H1 (cell line): ENCODE results near the gene MRPL36.

Experiments used
- BACH1 ChIP-seq: IDR thresholded peaks from 2 replicates; pipeline ENCODE4 v1.6.1; 2012; ENCODE audit warnings: low read length, improper control_type of control experiment
- CEBPB ChIP-seq: IDR thresholded peaks from 2 replicates; pipeline ENCODE4 v1.6.1; 2012; ENCODE audit warnings: low read depth, low read length
- CHD2 ChIP-seq: IDR thresholded peaks from 2 replicates; pipeline ENCODE4 v1.6.1; 2012; ENCODE audit warnings: low read length, improper control_type of control experiment
- JUN ChIP-seq: IDR thresholded peaks from 2 replicates; pipeline ENCODE4 v1.6.1; 2011; ENCODE audit warnings: low read depth, mild to moderate bottlenecking, improper control_type of control experiment, low read length
- JUND ChIP-seq: IDR thresholded peaks from 2 replicates; pipeline ENCODE4 v1.6.1; 2011; ENCODE audit warnings: mild to moderate bottlenecking, improper control_type of control experiment, low read length
- MAX ChIP-seq: IDR thresholded peaks from 2 replicates; pipeline ENCODE4 v1.6.1; 2012; ENCODE audit warnings: inconsistent platforms
- POLR2A ChIP-seq, 2 experiments: IDR thresholded peaks; 1 replicate in 1 of 2; 2 replicates in 1 of 2; pipeline ENCODE4 v1.6.1; 2011; ENCODE audit warnings: low read depth in 2 of 2, low read length in 2 of 2, mild to moderate bottlenecking in 2 of 2; ENCODE audit errors: control extremely low read depth in 1 of 2
- RFX5 ChIP-seq: IDR thresholded peaks from 2 replicates; pipeline ENCODE4 v1.6.1; 2011; ENCODE audit warnings: low read depth, low read length, improper control_type of control experiment, borderline replicate concordance
- SIN3A ChIP-seq, 2 experiments: IDR thresholded peaks in 1 of 2; conservative IDR thresholded peaks in 1 of 2; 2 replicates each; pipeline ENCODE4 v1.6.1; 2011 to 2012; ENCODE audit warnings: low read length in 2 of 2, improper control_type of control experiment in 1 of 2, low read depth in 1 of 2, mild to moderate bottlenecking in 1 of 2
- SP2 ChIP-seq: IDR thresholded peaks from 2 replicates; pipeline ENCODE4 v1.6.1; 2012; ENCODE audit warnings: mild to moderate bottlenecking, low read length, inconsistent platforms
- TAF1 ChIP-seq: IDR thresholded peaks from 2 replicates; pipeline ENCODE4 v1.6.1; 2011; ENCODE audit warnings: mild to moderate bottlenecking, low read depth, low read length
- TBP ChIP-seq: IDR thresholded peaks from 2 replicates; pipeline ENCODE4 v1.6.1; 2011; ENCODE audit warnings: low read depth, low read length, improper control_type of control experiment
- USF2 ChIP-seq: IDR thresholded peaks from 2 replicates; pipeline ENCODE4 v1.6.1; 2011; ENCODE audit warnings: low read length, improper control_type of control experiment
- TF ChIP-seq, protein P1 (sequence below), 3 experiments: IDR thresholded peaks; 1 replicate in 2 of 3; 2 replicates in 1 of 3; pipeline versions ENCODE4 v1.5.1 to v1.6.1; 2011; ENCODE audit warnings: low read length in 3 of 3, mild to moderate bottlenecking in 3 of 3, inconsistent platforms in 2 of 3, low read depth in 1 of 3, moderate library complexity in 1 of 3; ENCODE audit not compliant: insufficient read depth in 1 of 3; ENCODE audit errors: control extremely low read depth in 1 of 3

DNA sequence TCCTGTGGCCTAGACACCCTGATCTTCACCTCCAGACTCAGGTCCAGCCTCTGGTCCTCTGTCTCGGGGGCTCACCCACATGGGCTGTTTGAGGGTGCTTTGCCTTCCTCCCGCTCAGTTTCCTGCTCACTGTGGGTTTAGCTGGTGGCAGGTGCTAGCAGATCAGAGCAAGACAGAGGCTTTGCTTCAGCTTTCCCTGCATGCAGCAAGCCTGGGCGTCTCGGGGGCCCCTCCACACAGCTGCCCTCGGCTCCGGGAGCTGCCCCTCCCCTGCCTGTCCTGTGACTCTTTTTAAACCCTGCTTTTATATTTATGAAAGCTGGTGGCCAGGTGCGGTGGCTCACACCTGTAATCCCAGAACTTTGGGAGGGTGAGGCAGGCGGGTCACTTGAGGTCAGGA lies 14.6 kb downstream of the MRPL36 start:
- TF ChIP-seq, protein P1, sequence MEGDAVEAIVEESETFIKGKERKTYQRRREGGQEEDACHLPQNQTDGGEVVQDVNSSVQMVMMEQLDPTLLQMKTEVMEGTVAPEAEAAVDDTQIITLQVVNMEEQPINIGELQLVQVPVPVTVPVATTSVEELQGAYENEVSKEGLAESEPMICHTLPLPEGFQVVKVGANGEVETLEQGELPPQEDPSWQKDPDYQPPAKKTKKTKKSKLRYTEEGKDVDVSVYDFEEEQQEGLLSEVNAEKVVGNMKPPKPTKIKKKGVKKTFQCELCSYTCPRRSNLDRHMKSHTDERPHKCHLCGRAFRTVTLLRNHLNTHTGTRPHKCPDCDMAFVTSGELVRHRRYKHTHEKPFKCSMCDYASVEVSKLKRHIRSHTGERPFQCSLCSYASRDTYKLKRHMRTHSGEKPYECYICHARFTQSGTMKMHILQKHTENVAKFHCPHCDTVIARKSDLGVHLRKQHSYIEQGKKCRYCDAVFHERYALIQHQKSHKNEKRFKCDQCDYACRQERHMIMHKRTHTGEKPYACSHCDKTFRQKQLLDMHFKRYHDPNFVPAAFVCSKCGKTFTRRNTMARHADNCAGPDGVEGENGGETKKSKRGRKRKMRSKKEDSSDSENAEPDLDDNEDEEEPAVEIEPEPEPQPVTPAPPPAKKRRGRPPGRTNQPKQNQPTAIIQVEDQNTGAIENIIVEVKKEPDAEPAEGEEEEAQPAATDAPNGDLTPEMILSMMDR (IDR thresholded peaks at IDR 0.05; ENCODE audit: control extremely low read depth in 1 of 3, insufficient read depth in 1 of 3, low read depth in 1 of 3, low read length in 3 of 3) = no peak
- TF ChIP-seq BACH1 = no peak
- no peak for TF ChIP-seq TBP
- TF ChIP-seq SP2 = no peak
- no peak for TF ChIP-seq JUN
- TF ChIP-seq POLR2A (IDR thresholded peaks at IDR 0.05; ENCODE audit: control extremely low read depth in 1 of 2, low read depth in 2 of 2, low read length in 2 of 2) = no peak
- TF ChIP-seq CEBPB = no peak
- no peak for TF ChIP-seq JUND
- no peak for TF ChIP-seq SIN3A (conservative IDR thresholded peaks at IDR 0.05 in 1 of 2, IDR thresholded peaks at IDR 0.05 in 1 of 2; ENCODE audit: low read depth in 1 of 2, low read length in 2 of 2)
- no peak for TF ChIP-seq CHD2
- TF ChIP-seq MAX = no peak
- no peak for TF ChIP-seq TAF1
- TF ChIP-seq RFX5 = no peak
- TF ChIP-seq USF2 = no peak
